H9 (cell line): ENCODE results near the gene AK4. TPM values are rescaled to one million over a fixed set of nuclear protein-coding genes. Genes with fewer than 3 reads are reported as not detected.

Experiments
- DNase-seq: peaks from one replicate; pipeline ENCODE4 v3.0.0-alpha.2; 2017
- H2AFZ ChIP-seq: one replicate; pipeline ENCODE4 v1.6.1; 2013; ENCODE audit warnings: mild to moderate bottlenecking, low read length, control low read depth, moderate library complexity
- H2AK5ac ChIP-seq: 2 replicates; pipeline ENCODE4 v1.6.1; 2013; ENCODE audit warnings: low read length, control low read depth, mixed read lengths; ENCODE audit not compliant: insufficient read length
- H2BK120ac ChIP-seq: one replicate; pipeline ENCODE4 v1.6.1; 2013; ENCODE audit warnings: low read depth, mild to moderate bottlenecking, low read length, control low read depth, inconsistent platforms; ENCODE audit not compliant: poor library complexity, severe bottlenecking
- H2BK12ac ChIP-seq: 2 replicates; pipeline ENCODE4 v1.6.1; 2013; ENCODE audit warnings: low read length, control low read depth, mixed read lengths, low read depth; ENCODE audit not compliant: insufficient read length
- H2BK15ac ChIP-seq: 2 replicates; pipeline ENCODE4 v1.6.1; 2013; ENCODE audit warnings: low read depth, low read length, control low read depth
- H2BK20ac ChIP-seq: one replicate; pipeline ENCODE4 v1.6.1; 2013; ENCODE audit warnings: low read depth, mild to moderate bottlenecking, low read length, control low read depth, inconsistent platforms; ENCODE audit not compliant: poor library complexity, severe bottlenecking
- H2BK5ac ChIP-seq: 2 replicates; pipeline ENCODE4 v1.6.1; 2013; ENCODE audit warnings: low read length, control low read depth, mixed read lengths; ENCODE audit not compliant: insufficient read length
- H3K14ac ChIP-seq: 2 replicates; pipeline ENCODE4 v1.6.1; 2013; ENCODE audit warnings: low read length, control low read depth; ENCODE audit not compliant: insufficient read depth
- H3K18ac ChIP-seq: 2 replicates; pipeline ENCODE4 v1.6.1; 2013; ENCODE audit warnings: low read depth, mild to moderate bottlenecking, mixed read lengths, low read length, control low read depth; ENCODE audit not compliant: insufficient read length
- H3K23ac ChIP-seq: 2 replicates; pipeline ENCODE4 v1.6.1; 2013; ENCODE audit warnings: low read length, control low read depth, mixed read lengths, low read depth; ENCODE audit not compliant: insufficient read length
- H3K23me2 ChIP-seq: 2 replicates; pipeline ENCODE4 v1.6.1; 2013; ENCODE audit warnings: low read depth, mild to moderate bottlenecking, mixed read lengths, low read length, control low read depth; ENCODE audit not compliant: insufficient read length, poor library complexity, severe bottlenecking
- H3K27ac ChIP-seq: 2 replicates; pipeline ENCODE4 v1.5.1; 2013; ENCODE audit warnings: low read length, control low read depth, mixed read lengths, low read depth; ENCODE audit not compliant: insufficient read length
- H3K27me3 ChIP-seq: 2 replicates; pipeline ENCODE4 v1.6.1; 2013; ENCODE audit warnings: low read length, control low read depth, inconsistent platforms; ENCODE audit not compliant: insufficient read depth
- H3K4ac ChIP-seq: 2 replicates; pipeline ENCODE4 v1.6.1; 2013; ENCODE audit warnings: low read depth, mild to moderate bottlenecking, control low read depth, inconsistent platforms, low read length, moderate library complexity
- H3K4me1 ChIP-seq: 2 replicates; pipeline ENCODE4 v1.6.1; 2013; ENCODE audit warnings: low read length, control low read depth, inconsistent platforms; ENCODE audit not compliant: insufficient read depth
- H3K4me2 ChIP-seq: 2 replicates; pipeline ENCODE4 v1.6.1; 2013; ENCODE audit warnings: low read length, control low read depth, mixed read lengths; ENCODE audit not compliant: insufficient read length, insufficient read depth
- H3K56ac ChIP-seq: 2 replicates; pipeline ENCODE4 v1.6.1; 2013; ENCODE audit warnings: low read depth, mild to moderate bottlenecking, mixed read lengths, low read length, control low read depth; ENCODE audit not compliant: insufficient read length
- H3K79me1 ChIP-seq: 2 replicates; pipeline ENCODE4 v1.6.1; 2013; ENCODE audit warnings: low read depth, mild to moderate bottlenecking, moderate library complexity, low read length, control low read depth, inconsistent platforms; ENCODE audit not compliant: insufficient read depth, poor library complexity, severe bottlenecking
- H3K79me2 ChIP-seq: 2 replicates; pipeline ENCODE4 v1.6.1; 2013; ENCODE audit warnings: low read length, control low read depth, inconsistent platforms; ENCODE audit not compliant: insufficient read depth
- H3K9ac ChIP-seq: 2 replicates; pipeline ENCODE4 v1.6.1; 2013; ENCODE audit warnings: low read length, control low read depth, mixed read lengths; ENCODE audit not compliant: insufficient read length; ENCODE audit errors: extremely low read depth
- H3K9me3 ChIP-seq: one replicate; pipeline ENCODE4 v1.6.1; 2013; ENCODE audit warnings: low read depth, low read length, inconsistent platforms; ENCODE audit not compliant: control insufficient read depth
- H3T11ph ChIP-seq: one replicate; pipeline ENCODE4 v1.6.1; 2013; ENCODE audit warnings: mild to moderate bottlenecking, low read length, control low read depth, inconsistent platforms
- H4K20me1 ChIP-seq: one replicate; pipeline ENCODE4 v1.6.1; 2013; ENCODE audit not compliant: control insufficient read depth, insufficient read length, insufficient read depth
- H4K5ac ChIP-seq: 2 replicates; pipeline ENCODE4 v1.6.1; 2013; ENCODE audit warnings: low read depth, mild to moderate bottlenecking, mixed read lengths, low read length, control low read depth; ENCODE audit not compliant: insufficient read length
- H4K8ac ChIP-seq: replicated peaks from 2 replicates; pipeline ENCODE4 v1.6.1; 2013; ENCODE audit warnings: low read length, control low read depth, mixed read lengths, low read depth; ENCODE audit not compliant: insufficient read length
- H4K91ac ChIP-seq: 2 replicates; pipeline ENCODE4 v1.6.1; 2013; ENCODE audit warnings: low read depth, mild to moderate bottlenecking, moderate library complexity, mixed read lengths, low read length, control low read depth; ENCODE audit not compliant: insufficient read length
- H3K27ac Mint-ChIP-seq, 3 experiments: 2 replicates in 2 of 3; 3 replicates in 1 of 3; pipeline ENCODE4 v1.8.0; 2020 to 2021; ENCODE audit warnings: mixed read lengths in 3 of 3, mild to moderate bottlenecking in 1 of 3, moderate library complexity in 1 of 3
- H3K27me3 Mint-ChIP-seq: 2 replicates; pipeline ENCODE4 v1.8.0; 2021; ENCODE audit warnings: low read depth, mild to moderate bottlenecking, moderate library complexity, mixed read lengths
- H3K36me3 Mint-ChIP-seq, 3 experiments: 2 replicates in 2 of 3; 3 replicates in 1 of 3; pipeline ENCODE4 v1.8.0; 2020 to 2021; ENCODE audit warnings: low read depth in 3 of 3, mixed read lengths in 3 of 3; ENCODE audit not compliant: insufficient read depth in 1 of 3
- H3K4me1 Mint-ChIP-seq, 2 experiments: 2 replicates each; pipeline ENCODE4 v1.8.0; 2020; ENCODE audit warnings: mixed read lengths in 2 of 2
- H3K4me3 Mint-ChIP-seq, 2 experiments: 2 replicates in 1 of 2; 3 replicates in 1 of 2; pipeline ENCODE4 v1.8.0; 2020 to 2021; ENCODE audit warnings: mild to moderate bottlenecking in 2 of 2, mixed read lengths in 2 of 2, moderate library complexity in 1 of 2
- H3K9me3 Mint-ChIP-seq, 2 experiments: 2 replicates in 1 of 2; 3 replicates in 1 of 2; pipeline ENCODE4 v1.8.0; 2020; ENCODE audit warnings: mild to moderate bottlenecking in 2 of 2, mixed read lengths in 2 of 2, moderate library complexity in 1 of 2
- WGBS: extraction: QIAGEN DNeasy Blood & Tissue Kit; methylation state at CpG from one replicate; pipeline ENCODE4 v1.1.7; 2013; ENCODE audit warnings: missing lambda C conversion rate, low lambda C conversion rate, mixed read lengths; ENCODE audit not compliant: insufficient read length; ENCODE audit errors: extremely low coverage; 5-methylcytosine and 5-hydroxymethylcytosine counted together
- total RNA-seq: library from RNA; stranded (reverse); gene quantifications from 2 replicates; pipeline ENCODE4 v1.2.1, GENCODE V29; 2021
- TF ChIP-seq, protein P1 (sequence below): fragments of 200-600 bp; sonication (generic); conservative IDR thresholded peaks from 3 replicates; pipeline ENCODE4 v1.8.0; 2021; ENCODE audit warnings: antibody characterized with exemption, mild to moderate bottlenecking

AK4 gene
- total RNA-seq, 1 experiment from 2014 or later, result 45.6 TPM

DNA sequence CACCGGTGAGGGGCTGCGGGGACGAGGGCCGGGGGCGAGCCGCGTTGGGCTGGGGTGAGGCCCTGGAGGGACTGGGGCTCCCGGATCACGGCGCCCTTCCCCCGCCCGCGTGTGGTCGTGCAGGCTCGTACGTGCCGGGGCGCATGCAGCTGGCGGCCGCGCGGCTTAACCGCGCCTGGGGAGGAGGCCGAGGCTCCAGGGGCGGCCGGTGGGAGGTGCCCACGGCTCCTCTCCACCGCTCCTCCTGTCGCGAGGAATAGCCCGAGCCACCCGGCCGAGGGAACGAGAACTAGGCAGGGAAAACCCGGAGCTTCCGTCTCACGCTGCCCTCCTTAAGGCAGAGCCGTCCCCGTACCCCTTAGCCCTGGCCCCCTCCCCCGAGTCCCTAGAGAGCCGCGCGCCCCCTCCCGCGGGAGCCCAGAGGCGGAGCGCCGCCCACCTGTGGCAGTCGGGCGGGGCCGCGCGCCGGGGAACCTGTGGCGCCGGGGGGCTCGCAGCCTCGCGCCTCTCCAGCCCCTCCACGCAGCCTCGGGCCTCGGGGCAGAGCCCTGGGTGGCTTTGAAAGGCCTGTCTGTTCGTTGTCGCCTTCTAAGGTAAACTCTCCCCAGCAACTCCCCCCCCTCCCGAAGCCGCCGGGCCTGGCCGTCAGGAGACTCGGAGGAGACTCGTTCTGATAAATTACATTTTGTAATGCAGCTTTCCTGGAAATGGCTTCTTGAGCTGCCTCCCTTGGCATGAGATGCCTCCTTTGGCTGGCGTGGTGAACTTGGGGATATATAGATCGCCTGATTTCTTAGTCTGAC, 746 bp downstream of the AK4 start:
- H2BK12ac ChIP-seq, result no peak overlapping the region
- no peak overlapping the region for H4K8ac ChIP-seq
- Mint-ChIP-seq H3K36me3 (0 out of 7 replicates have a peak, but pooled peaks cover 0 to 1% (median 0%) of the 10 kb centered on the region in 3 experiments), H3K27ac (peak overlapping the region; percentile 47 to 100 (median 80); a peak in 5 of 7 replicates), H3K4me1 (peaks cover 31 to 47% of the 10 kb centered on the region in 2 experiments), H3K4me3 (peak overlapping the region; percentile 77 to 95), H3K9me3 (no peaks in the 10 kb centered on the region; a peak in 1 of 5 replicates), H3K27me3 (peaks cover 77% of the 10 kb centered on the region)
- no peak overlapping the region for H4K5ac ChIP-seq
- DNase-seq, result peak; percentile 79
- no peak overlapping the region for H3K23ac ChIP-seq
- peaks cover 6% of the 10 kb centered on the region; the same call in 1 of the 2 replicates for H3K4me1 ChIP-seq
- H2BK5ac ChIP-seq, result no peak overlapping the region
- H3K23me2 ChIP-seq, result peaks cover 26% of the 10 kb centered on the region
- peak overlapping the region; percentile 33 for H3K18ac ChIP-seq
- peaks cover 18% of the 10 kb centered on the region; the same call in 1 of the 2 replicates for H3K79me2 ChIP-seq
- H3K9ac ChIP-seq, result peak overlapping the region; percentile 30
- H2AK5ac ChIP-seq, result no peak overlapping the region
- peak overlapping the region; percentile 52 for H3K27ac ChIP-seq
- H4K20me1 ChIP-seq, result no peaks in the 10 kb centered on the region
- no peaks in the 10 kb centered on the region for H3K9me3 ChIP-seq
- H3K14ac ChIP-seq, result peak overlapping the region; percentile 83
- H2BK15ac ChIP-seq, result no peak overlapping the region
- H2BK120ac ChIP-seq, result no peak overlapping the region
- peak overlapping the region; percentile 96 for H3K4me2 ChIP-seq
- H2AFZ ChIP-seq, result no peak overlapping the region
- H4K91ac ChIP-seq, result no peak overlapping the region
- H3K79me1 ChIP-seq, result no peaks in the 10 kb centered on the region
- WGBS, result no CpG with 5 or more reads among the region's 73 CpGs
- no peaks in the 10 kb centered on the region for H3K27me3 ChIP-seq
- TF ChIP-seq, protein P1, sequence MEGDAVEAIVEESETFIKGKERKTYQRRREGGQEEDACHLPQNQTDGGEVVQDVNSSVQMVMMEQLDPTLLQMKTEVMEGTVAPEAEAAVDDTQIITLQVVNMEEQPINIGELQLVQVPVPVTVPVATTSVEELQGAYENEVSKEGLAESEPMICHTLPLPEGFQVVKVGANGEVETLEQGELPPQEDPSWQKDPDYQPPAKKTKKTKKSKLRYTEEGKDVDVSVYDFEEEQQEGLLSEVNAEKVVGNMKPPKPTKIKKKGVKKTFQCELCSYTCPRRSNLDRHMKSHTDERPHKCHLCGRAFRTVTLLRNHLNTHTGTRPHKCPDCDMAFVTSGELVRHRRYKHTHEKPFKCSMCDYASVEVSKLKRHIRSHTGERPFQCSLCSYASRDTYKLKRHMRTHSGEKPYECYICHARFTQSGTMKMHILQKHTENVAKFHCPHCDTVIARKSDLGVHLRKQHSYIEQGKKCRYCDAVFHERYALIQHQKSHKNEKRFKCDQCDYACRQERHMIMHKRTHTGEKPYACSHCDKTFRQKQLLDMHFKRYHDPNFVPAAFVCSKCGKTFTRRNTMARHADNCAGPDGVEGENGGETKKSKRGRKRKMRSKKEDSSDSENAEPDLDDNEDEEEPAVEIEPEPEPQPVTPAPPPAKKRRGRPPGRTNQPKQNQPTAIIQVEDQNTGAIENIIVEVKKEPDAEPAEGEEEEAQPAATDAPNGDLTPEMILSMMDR, result no peak
- no peak overlapping the region for H3K56ac ChIP-seq
- no peak overlapping the region for H3T11ph ChIP-seq
- no peak overlapping the region for H3K4ac ChIP-seq
- H2BK20ac ChIP-seq, result no peak overlapping the region
